DND-41 (cell line): ENCODE results near the gene RHOG.

Source experiments
- ATAC-seq: fragments of 200-7000 bp; cut with Tn5 transposase; 3 replicates; pipeline ENCODE4 v1.9.1; 2021; ENCODE audit warnings: low read depth; ENCODE audit not compliant: insufficient read depth
- DNase-seq: peaks from one replicate; pipeline ENCODE4 v3.0.0-alpha.2; 2020
- H2AFZ ChIP-seq: 2 replicates; pipeline ENCODE4 v1.6.0; 2012; ENCODE audit warnings: low read depth, low read length
- H3K27ac ChIP-seq: 2 replicates; pipeline ENCODE4 v1.5.1; 2012; ENCODE audit warnings: low read length, inconsistent platforms
- H3K27me3 ChIP-seq: fragments of 200-600 bp; sonication (generic); 2 replicates; pipeline ENCODE4 v1.6.0; 2012; ENCODE audit warnings: low read length, mild to moderate bottlenecking, inconsistent platforms; ENCODE audit not compliant: insufficient read depth, poor library complexity
- H3K36me3 ChIP-seq: 2 replicates; pipeline ENCODE4 v1.5.1; 2012; ENCODE audit warnings: low read length, inconsistent platforms; ENCODE audit not compliant: insufficient read depth
- H3K4me1 ChIP-seq: 2 replicates; pipeline ENCODE4 v1.5.1; 2012; ENCODE audit warnings: mild to moderate bottlenecking, low read length; ENCODE audit not compliant: insufficient read depth
- H3K4me2 ChIP-seq: 2 replicates; pipeline ENCODE4 v1.6.0; 2012; ENCODE audit warnings: mild to moderate bottlenecking, moderate library complexity, low read length, inconsistent platforms; ENCODE audit not compliant: insufficient read depth
- H3K4me3 ChIP-seq, 2 experiments: fragments of 200-600 bp in 1 of 2; shearing (Covaris generic) in 1 of 2; 2 replicates each; pipeline ENCODE4 v1.5.1; 2012 to 2016; ENCODE audit warnings: inconsistent platforms in 2 of 2, low read length in 2 of 2, mild to moderate bottlenecking in 2 of 2, low read depth in 1 of 2, moderate library complexity in 1 of 2
- H3K79me2 ChIP-seq: 2 replicates; pipeline ENCODE4 v1.6.0; 2012; ENCODE audit warnings: low read length, inconsistent platforms; ENCODE audit not compliant: insufficient read depth
- H3K9ac ChIP-seq: 2 replicates; pipeline ENCODE4 v1.6.0; 2012; ENCODE audit warnings: low read depth, mild to moderate bottlenecking, inconsistent platforms, low read length, moderate library complexity
- H3K9me3 ChIP-seq: 2 replicates; pipeline ENCODE4 v1.5.1; 2012; ENCODE audit warnings: low read length, moderate library complexity, mild to moderate bottlenecking, inconsistent platforms; ENCODE audit not compliant: insufficient read depth, severe bottlenecking
- H4K20me1 ChIP-seq: 2 replicates; pipeline ENCODE4 v1.6.0; 2012; ENCODE audit warnings: low read length; ENCODE audit not compliant: insufficient read depth
- CTCF ChIP-seq: IDR thresholded peaks from 2 replicates; pipeline ENCODE4 v1.5.1; 2012; ENCODE audit warnings: borderline replicate concordance, low read length, moderate library complexity, mild to moderate bottlenecking; ENCODE audit not compliant: poor library complexity, severe bottlenecking; ENCODE audit errors: extremely low read depth
- EZH2 ChIP-seq: IDR thresholded peaks from 3 replicates; pipeline ENCODE4 v1.6.1; 2012; ENCODE audit warnings: borderline replicate concordance, low read depth, mild to moderate bottlenecking, moderate library complexity, low read length, inconsistent platforms; ENCODE audit not compliant: severe bottlenecking

The RHOG gene

GRCh38 chr11:3843326-3843725, 2.6 kb upstream of the RHOG start:
- no peaks in the 10 kb centered on the region for H3K9me3 ChIP-seq
- H3K79me2 ChIP-seq = peaks cover 36% of the 10 kb centered on the region
- H3K27me3 ChIP-seq = no peaks in the 10 kb centered on the region
- no peak overlapping the region for H3K4me3 ChIP-seq
- peaks cover 31% of the 10 kb centered on the region for H3K4me1 ChIP-seq
- no peak overlapping the region for H2AFZ ChIP-seq
- H3K27ac ChIP-seq = no peak overlapping the region
- TF ChIP-seq CTCF (no peak), EZH2 (no peak)
- ATAC-seq (no peak), DNase-seq (no peak)
- peaks cover 5% of the 10 kb centered on the region; the same call in 1 of the 2 replicates for H3K36me3 ChIP-seq
- H4K20me1 ChIP-seq = peaks cover 18% of the 10 kb centered on the region
- H3K9ac ChIP-seq = no peak overlapping the region
- H3K4me2 ChIP-seq = no peak overlapping the region

GRCh38 chr11:3841426-3842350, 929 bp upstream of the RHOG start:
- peak; percentile 71 for ATAC-seq
- Histone ChIP-seq H3K4me3 (peak overlapping the region; percentile 74 to 81; a peak in 3 of 4 replicates), H3K27ac (peak overlapping the region; percentile 93), H3K27me3 (no peaks in the 10 kb centered on the region), H3K79me2 (peaks cover 52% of the 10 kb centered on the region), H4K20me1 (peaks cover 31% of the 10 kb centered on the region), H3K9me3 (no peaks in the 10 kb centered on the region), H3K9ac (peak overlapping the region; percentile 76), H3K4me2 (peak overlapping the region; percentile 69), H3K4me1 (peaks cover 47% of the 10 kb centered on the region), H2AFZ (peak overlapping the region; percentile 74), H3K36me3 (peaks cover 5% of the 10 kb centered on the region; the same call in 1 of the 2 replicates)
- no peak for TF ChIP-seq EZH2
- TF ChIP-seq CTCF = peak; percentile 86
- peak; percentile 91 for DNase-seq

- Histone ChIP-seq H3K36me3 (peaks cover 14% of the 10 kb centered on the region), H4K20me1 (peaks cover 42% of the 10 kb centered on the region), H3K27ac (peak overlapping the region; percentile 93), H3K4me2 (peak overlapping the region; percentile 78), H3K9me3 (no peaks in the 10 kb centered on the region), H3K27me3 (no peaks in the 10 kb centered on the region), H2AFZ (peak overlapping the region; percentile 41; the same call in 1 of the 2 replicates), H3K4me1 (peaks cover 51% of the 10 kb centered on the region), H3K4me3 (peak overlapping the region; percentile 74 to 81; a peak in 3 of 4 replicates), H3K9ac (peak overlapping the region; percentile 76), H3K79me2 (peaks cover 67% of the 10 kb centered on the region)
- TF ChIP-seq CTCF = no peak
- TF ChIP-seq EZH2 = no peak
- ATAC-seq (peak; percentile 10), DNase-seq (peak; percentile 52)
Measured at GRCh38 chr11:3840004-3840869, 522 bp downstream of the RHOG start.
